Ascending aorta (tissue), 2 donors: ENCODE results near the gene SAFB2. TPM values are rescaled to one million over a fixed set of nuclear protein-coding genes. Genes with fewer than 3 reads are reported as not detected.

Experiments used
- DNase-seq, 2 donors: peaks; one replicate each; pipeline ENCODE4 v3.0.0-alpha.2; 2019; ENCODE audit warnings: low spot score in 2 of 2
- H3K27ac ChIP-seq, 2 donors: fragments of 200-600 bp; sonication (generic); one replicate each; pipeline ENCODE4 v1.5.1; 2016 to 2017; ENCODE audit warnings: mild to moderate bottlenecking in 1 of 2
- H3K27me3 ChIP-seq: fragments of 200-600 bp; sonication (generic); one replicate; pipeline ENCODE4 v1.5.1; 2017
- H3K36me3 ChIP-seq, 2 donors: fragments of 200-600 bp; sonication (generic); one replicate each; pipeline ENCODE4 v1.5.1; 2016
- H3K4me1 ChIP-seq, 2 donors: fragments of 200-600 bp; sonication (generic); one replicate each; pipeline ENCODE4 v1.5.1; 2016 to 2017; ENCODE audit warnings: mild to moderate bottlenecking in 1 of 2
- H3K4me3 ChIP-seq, 2 donors: fragments of 200-600 bp; sonication (generic); one replicate each; pipeline ENCODE4 v1.5.1; 2016 to 2017; ENCODE audit warnings: mild to moderate bottlenecking in 1 of 2
- H3K9me3 ChIP-seq, 2 donors: fragments of 200-600 bp; sonication (generic); one replicate each; pipeline ENCODE4 v1.5.1; 2016
- CTCF ChIP-seq, 3 experiments: fragments of 200-600 bp in 2 of 3; fragments of 450-650 bp in 1 of 3; sonication (generic) in 2 of 3; IDR thresholded peaks; one replicate each; pipeline ENCODE4 v1.5.1; 2016 to 2019; ENCODE audit warnings: antibody characterized with exemption in 3 of 3, mild to moderate bottlenecking in 1 of 3, moderate library complexity in 1 of 3
- intact Hi-C: fragments of 100-400 bp; cut with DNase I; formaldehyde crosslinking; loops from one replicate; pipeline ENCODE4 v1.15.1; 2023
- total RNA-seq: library from RNA; depleted of rRNA; stranded (reverse); fragments of >200 nt; gene quantifications from one replicate; pipeline ENCODE4 v1.1.0, GENCODE V29; 2016

SAFB2 gene
- total RNA-seq, 1 donor from 2014 or later, result 10.7 TPM

GRCh38 chr19:5595129-5595528, 27.4 kb downstream of the SAFB2 start:
- DNase-seq, result no peak
- no peak for TF ChIP-seq CTCF (IDR thresholded peaks at IDR 0.05)
- intact Hi-C loops, result no loop called here
- H3K9me3 ChIP-seq, result no peaks in the 10 kb centered on the region
- H3K4me1 ChIP-seq, result no peaks in the 10 kb centered on the region
- peaks cover 99 to 100% of the 10 kb centered on the region in 2 donors for H3K36me3 ChIP-seq
- no peak overlapping the region for H3K27ac ChIP-seq
- no peaks in the 10 kb centered on the region for H3K27me3 ChIP-seq
- H3K4me3 ChIP-seq, result no peak overlapping the region

- H3K4me3 ChIP-seq, result no peak overlapping the region
- no peaks in the 10 kb centered on the region for H3K27me3 ChIP-seq
- H3K9me3 ChIP-seq, result no peaks in the 10 kb centered on the region
- intact Hi-C loops, result no loop called here
- H3K4me1 ChIP-seq, result no peaks in the 10 kb centered on the region
- TF ChIP-seq CTCF (IDR thresholded peaks at IDR 0.05), result no peak
- no peak for DNase-seq
- peaks cover 99 to 100% of the 10 kb centered on the region in 2 donors for H3K36me3 ChIP-seq
- H3K27ac ChIP-seq, result no peak overlapping the region
Observed at GRCh38 chr19:5594521-5594950, 28.0 kb downstream of the SAFB2 start.

- no peak for DNase-seq
- no peak for TF ChIP-seq CTCF (IDR thresholded peaks at IDR 0.05)
- H3K27me3 ChIP-seq, result no peaks in the 10 kb centered on the region
- H3K4me3 ChIP-seq, result no peak overlapping the region
- no peak overlapping the region for H3K27ac ChIP-seq
- peaks cover 99 to 100% of the 10 kb centered on the region in 2 donors for H3K36me3 ChIP-seq
- intact Hi-C loops, result no loop called here
- no peaks in the 10 kb centered on the region for H3K4me1 ChIP-seq
- no peaks in the 10 kb centered on the region for H3K9me3 ChIP-seq
Observed at GRCh38 chr19:5593343-5594255, 29.0 kb downstream of the SAFB2 start.

- no peak for TF ChIP-seq CTCF (IDR thresholded peaks at IDR 0.05)
- H3K27me3 ChIP-seq, result no peaks in the 10 kb centered on the region
- intact Hi-C loops, result no loop called here
- no peak for DNase-seq
- no peaks in the 10 kb centered on the region for H3K4me1 ChIP-seq
- H3K9me3 ChIP-seq, result no peaks in the 10 kb centered on the region
- peaks cover 92 to 99% of the 10 kb centered on the region in 2 donors for H3K36me3 ChIP-seq
- no peak overlapping the region for H3K27ac ChIP-seq
- no peak overlapping the region for H3K4me3 ChIP-seq
Observed at GRCh38 chr19:5592531-5593342, 29.8 kb downstream of the SAFB2 start.

GRCh38 chr19:5591476-5591875, 31.1 kb downstream of the SAFB2 start:
- H3K36me3 ChIP-seq, result peaks cover 92 to 99% of the 10 kb centered on the region in 2 donors
- DNase-seq, result no peak
- H3K27me3 ChIP-seq, result no peaks in the 10 kb centered on the region
- H3K4me1 ChIP-seq, result peaks cover 0 to 1% of the 10 kb centered on the region in 2 donors
- TF ChIP-seq CTCF (IDR thresholded peaks at IDR 0.05), result no peak
- intact Hi-C loops, result no loop called here
- H3K4me3 ChIP-seq, result no peak overlapping the region
- H3K9me3 ChIP-seq, result no peaks in the 10 kb centered on the region
- H3K27ac ChIP-seq, result no peak overlapping the region
